Measurements from ENCODE around the gene ENPP3.

DNA sequence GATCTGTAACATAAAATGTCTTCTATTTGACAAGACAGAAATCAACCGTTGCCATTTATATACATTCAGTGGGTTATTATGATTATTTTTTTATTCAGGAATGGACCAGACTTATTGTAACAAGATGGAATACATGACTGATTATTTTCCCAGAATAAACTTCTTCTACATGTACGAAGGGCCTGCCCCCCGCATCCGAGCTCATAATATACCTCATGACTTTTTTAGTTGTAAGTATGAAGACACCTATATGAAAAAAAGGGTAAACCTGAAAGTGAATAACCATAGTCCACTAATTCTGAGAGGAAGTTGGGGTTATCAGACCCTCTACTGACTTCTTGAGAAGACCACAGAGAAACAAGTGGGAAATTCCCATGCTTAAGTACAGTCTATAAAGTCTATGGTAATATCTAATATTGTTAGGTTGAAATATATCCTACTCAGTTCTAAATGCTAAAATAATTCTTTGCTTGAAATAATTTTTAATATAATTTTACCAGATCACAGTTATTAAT lies 48.2 kb downstream of the ENPP3 start:
- TF ChIP-seq TAF1 (IDR thresholded peaks at IDR 0.05; ENCODE audit: borderline replicate concordance, insufficient read depth, low read length) = no peak
- TF ChIP-seq POLR2AphosphoS5 (IDR thresholded peaks at IDR 0.05; ENCODE audit: low read depth, low read length) = no peak
- TF ChIP-seq, protein P1, sequence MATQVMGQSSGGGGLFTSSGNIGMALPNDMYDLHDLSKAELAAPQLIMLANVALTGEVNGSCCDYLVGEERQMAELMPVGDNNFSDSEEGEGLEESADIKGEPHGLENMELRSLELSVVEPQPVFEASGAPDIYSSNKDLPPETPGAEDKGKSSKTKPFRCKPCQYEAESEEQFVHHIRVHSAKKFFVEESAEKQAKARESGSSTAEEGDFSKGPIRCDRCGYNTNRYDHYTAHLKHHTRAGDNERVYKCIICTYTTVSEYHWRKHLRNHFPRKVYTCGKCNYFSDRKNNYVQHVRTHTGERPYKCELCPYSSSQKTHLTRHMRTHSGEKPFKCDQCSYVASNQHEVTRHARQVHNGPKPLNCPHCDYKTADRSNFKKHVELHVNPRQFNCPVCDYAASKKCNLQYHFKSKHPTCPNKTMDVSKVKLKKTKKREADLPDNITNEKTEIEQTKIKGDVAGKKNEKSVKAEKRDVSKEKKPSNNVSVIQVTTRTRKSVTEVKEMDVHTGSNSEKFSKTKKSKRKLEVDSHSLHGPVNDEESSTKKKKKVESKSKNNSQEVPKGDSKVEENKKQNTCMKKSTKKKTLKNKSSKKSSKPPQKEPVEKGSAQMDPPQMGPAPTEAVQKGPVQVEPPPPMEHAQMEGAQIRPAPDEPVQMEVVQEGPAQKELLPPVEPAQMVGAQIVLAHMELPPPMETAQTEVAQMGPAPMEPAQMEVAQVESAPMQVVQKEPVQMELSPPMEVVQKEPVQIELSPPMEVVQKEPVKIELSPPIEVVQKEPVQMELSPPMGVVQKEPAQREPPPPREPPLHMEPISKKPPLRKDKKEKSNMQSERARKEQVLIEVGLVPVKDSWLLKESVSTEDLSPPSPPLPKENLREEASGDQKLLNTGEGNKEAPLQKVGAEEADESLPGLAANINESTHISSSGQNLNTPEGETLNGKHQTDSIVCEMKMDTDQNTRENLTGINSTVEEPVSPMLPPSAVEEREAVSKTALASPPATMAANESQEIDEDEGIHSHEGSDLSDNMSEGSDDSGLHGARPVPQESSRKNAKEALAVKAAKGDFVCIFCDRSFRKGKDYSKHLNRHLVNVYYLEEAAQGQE (IDR thresholded peaks at IDR 0.05; ENCODE audit: insufficient read depth in 1 of 2, low read depth in 2 of 2, low read length in 2 of 2) = no peak
- TF ChIP-seq SIN3A (IDR thresholded peaks at IDR 0.05; ENCODE audit: borderline replicate concordance, insufficient read depth, low read length) = no peak
